H1 (cell line): ENCODE results near the gene CDC42SE2. TPM values are rescaled to one million over a fixed set of nuclear protein-coding genes. Genes with fewer than 3 reads are reported as not detected.

ENCODE experiments used
- CTCF ChIA-PET: fragments of 300-600 bp; sonication (Branson Sonifier 250); formaldehyde crosslinking; loops from one replicate; lab custom pipeline; 2021; ENCODE audit not compliant: partially characterized antibody; lab: Charles Lee
- POLR2A ChIA-PET: fragments of 300-600 bp; sonication (Branson Sonifier 250); formaldehyde crosslinking; loops from one replicate; lab custom pipeline; 2021; ENCODE audit warnings: inconsistent platforms; ENCODE audit not compliant: partially characterized antibody; lab: Charles Lee
- DNase-seq, 2 experiments: peaks; one replicate each; pipeline versions ENCODE4 v3.0.0 to v3.0.0-alpha.2; 2010 to 2022; ENCODE audit warnings: low spot score in 2 of 2, low read depth in 1 of 2, mixed read lengths in 1 of 2
- FAIRE-seq: peaks from 2 replicates; lab custom pipeline; 2011; peaks lifted over from hg19 to GRCh38; lab: Jason Lieb, UNC
- H2AFZ ChIP-seq: 2 replicates; pipeline ENCODE4 v1.8.1; 2012; ENCODE audit warnings: low read length, inconsistent platforms
- H2AK5ac ChIP-seq: 2 replicates; pipeline ENCODE4 v1.6.1; 2013; ENCODE audit warnings: low read depth, low read length
- H2BK120ac ChIP-seq: replicated peaks from 2 replicates; pipeline ENCODE3; 2013; ENCODE audit warnings: low read depth, low read length, inconsistent platforms
- H2BK12ac ChIP-seq: 2 replicates; pipeline ENCODE4 v1.6.1; 2013; ENCODE audit warnings: low read depth, low read length
- H2BK15ac ChIP-seq: 2 replicates; pipeline ENCODE4 v1.6.1; 2013; ENCODE audit warnings: low read length
- H2BK20ac ChIP-seq: 2 replicates; pipeline ENCODE4 v1.6.1; 2013; ENCODE audit warnings: low read length
- H2BK5ac ChIP-seq: 2 replicates; pipeline ENCODE4 v1.6.1; 2013; ENCODE audit warnings: low read depth, low read length
- H3K14ac ChIP-seq: 2 replicates; pipeline ENCODE4 v1.6.1; 2013; ENCODE audit warnings: inconsistent platforms; ENCODE audit not compliant: insufficient read length
- H3K18ac ChIP-seq: 2 replicates; pipeline ENCODE4 v1.6.1; 2013; ENCODE audit warnings: low read length; ENCODE audit errors: extremely low read depth
- H3K23ac ChIP-seq: 2 replicates; pipeline ENCODE4 v1.6.1; 2013; ENCODE audit warnings: inconsistent platforms; ENCODE audit not compliant: insufficient read length
- H3K23me2 ChIP-seq: 2 replicates; pipeline ENCODE4 v1.6.1; 2013; ENCODE audit warnings: low read depth, low read length
- H3K27ac ChIP-seq: 2 replicates; pipeline ENCODE4 v1.6.1; 2011; ENCODE audit warnings: low read depth, low read length, inconsistent platforms
- H3K27me3 ChIP-seq, 4 experiments: replicated peaks in 1 of 4; 1 replicate in 1 of 4; 2 replicates in 3 of 4; pipeline versions ENCODE4 v1.6.1 to v1.8.1; 2011 to 2013; ENCODE audit warnings: low read length in 3 of 4, mild to moderate bottlenecking in 3 of 4, inconsistent platforms in 2 of 4, mixed read lengths in 2 of 4, moderate library complexity in 1 of 4; ENCODE audit not compliant: control insufficient read depth in 3 of 4, insufficient read depth in 3 of 4; ENCODE audit errors: extremely low read depth in 1 of 4
- H3K36me3 ChIP-seq, 4 experiments: 2 replicates each; pipeline versions ENCODE4 v1.6.1 to v1.8.1; 2011 to 2013; ENCODE audit warnings: mild to moderate bottlenecking in 4 of 4, low read length in 3 of 4, moderate library complexity in 2 of 4, control low read depth in 1 of 4, inconsistent platforms in 1 of 4; ENCODE audit not compliant: insufficient read depth in 4 of 4, control insufficient read depth in 2 of 4
- H3K4ac ChIP-seq: replicated peaks from 2 replicates; pipeline ENCODE3; 2013; ENCODE audit warnings: low read length, low read depth, mixed read lengths, inconsistent platforms; ENCODE audit not compliant: insufficient read length
- H3K4me1 ChIP-seq, 4 experiments: replicated peaks in 1 of 4; 1 replicate in 1 of 4; 2 replicates in 3 of 4; pipeline versions ENCODE4 v1.6.1 to v1.8.1; 2011 to 2013; ENCODE audit warnings: low read length in 3 of 4, inconsistent platforms in 2 of 4, mixed read lengths in 1 of 4; ENCODE audit not compliant: insufficient read depth in 4 of 4, control insufficient read depth in 3 of 4
- H3K4me2 ChIP-seq, 2 experiments: 2 replicates each; pipeline versions ENCODE4 v1.6.1 to v1.8.1; 2011 to 2013; ENCODE audit warnings: low read depth in 2 of 2, low read length in 2 of 2, control low read depth in 1 of 2, inconsistent platforms in 1 of 2, mild to moderate bottlenecking in 1 of 2; ENCODE audit not compliant: insufficient read depth in 1 of 2
- H3K4me3 ChIP-seq, 4 experiments: fragments of 200-600, 300-600 bp in 1 of 4; sonication (generic), shearing (Covaris generic), sonication (Bioruptor Twin) in 1 of 4; 2 replicates each; pipeline versions ENCODE4 v1.5.1 to v1.8.1; 2011 to 2016; ENCODE audit warnings: low read length in 4 of 4, low read depth in 3 of 4, control low read depth in 2 of 4, inconsistent platforms in 2 of 4, mild to moderate bottlenecking in 2 of 4, mixed read lengths in 1 of 4, moderate library complexity in 1 of 4; ENCODE audit not compliant: insufficient read depth in 2 of 4; ENCODE audit errors: extremely low read depth in 1 of 4
- H3K56ac ChIP-seq: replicated peaks from 2 replicates; pipeline ENCODE3; 2013; ENCODE audit warnings: low read depth, mild to moderate bottlenecking, mixed read lengths, low read length, inconsistent platforms; ENCODE audit not compliant: insufficient read length
- H3K79me1 ChIP-seq: 2 replicates; pipeline ENCODE4 v1.6.1; 2013; ENCODE audit warnings: low read depth, low read length, control low read depth
- H3K79me2 ChIP-seq, 2 experiments: 2 replicates each; pipeline versions ENCODE4 v1.6.1 to v1.8.1; 2012 to 2013; ENCODE audit warnings: low read length in 2 of 2, mild to moderate bottlenecking in 2 of 2, inconsistent platforms in 1 of 2; ENCODE audit not compliant: insufficient read depth in 2 of 2, control insufficient read depth in 1 of 2
- H3K9ac ChIP-seq, 4 experiments: replicated peaks in 1 of 4; 1 replicate in 1 of 4; 2 replicates in 3 of 4; pipeline versions ENCODE4 v1.6.1 to v1.8.1; 2011 to 2013; ENCODE audit warnings: low read depth in 3 of 4, low read length in 3 of 4, control low read depth in 2 of 4, mild to moderate bottlenecking in 2 of 4, moderate library complexity in 2 of 4, inconsistent platforms in 1 of 4; ENCODE audit errors: extremely low read depth in 1 of 4
- H3K9me3 ChIP-seq, 2 experiments: 2 replicates each; pipeline versions ENCODE4 v1.6.1 to v1.8.1; 2012 to 2013; ENCODE audit warnings: mild to moderate bottlenecking in 2 of 2, moderate library complexity in 2 of 2, control low read depth in 1 of 2, inconsistent platforms in 1 of 2, low read depth in 1 of 2, low read length in 1 of 2, mixed read lengths in 1 of 2; ENCODE audit not compliant: insufficient read depth in 2 of 2
- H4K20me1 ChIP-seq, 2 experiments: replicated peaks in 1 of 2; 2 replicates each; pipeline versions ENCODE3 to v1.8.1; 2011 to 2013; ENCODE audit warnings: inconsistent platforms in 2 of 2, low read length in 2 of 2, mild to moderate bottlenecking in 1 of 2; ENCODE audit not compliant: insufficient read depth in 2 of 2, control insufficient read depth in 1 of 2
- H4K5ac ChIP-seq: 2 replicates; pipeline ENCODE4 v1.6.1; 2013; ENCODE audit warnings: low read length, low read depth, mixed read lengths, inconsistent platforms; ENCODE audit not compliant: insufficient read length
- H4K8ac ChIP-seq: 2 replicates; pipeline ENCODE4 v1.8.0; 2013; ENCODE audit warnings: mild to moderate bottlenecking, moderate library complexity, low read length, inconsistent platforms; ENCODE audit not compliant: insufficient read depth; ENCODE audit errors: extremely low read depth
- H4K91ac ChIP-seq: replicated peaks from 2 replicates; pipeline ENCODE3; 2013; ENCODE audit warnings: low read length, mixed read lengths, inconsistent platforms; ENCODE audit not compliant: insufficient read length
- WGBS, 2 experiments: shearing (Covaris generic) in 1 of 2; methylation state at CpG; one replicate each; pipeline versions ENCODE4 v1.1.6 to v1.1.7; 2013 to 2015; ENCODE audit warnings: low lambda C conversion rate in 2 of 2, mixed read lengths in 2 of 2, inconsistent platforms in 1 of 2, low coverage in 1 of 2, missing lambda C conversion rate in 1 of 2; ENCODE audit not compliant: insufficient replicate concordance in 2 of 2, insufficient coverage in 1 of 2, insufficient read length in 1 of 2; ENCODE audit errors: extremely low coverage in 1 of 2, missing lambda C conversion rate in 1 of 2; 5-methylcytosine and 5-hydroxymethylcytosine counted together
- polyA plus RNA-seq, 7 experiments: library from polyadenylated mRNA; depleted of rRNA in 3 of 7; stranded (reverse) in 5 of 7; unstranded in 2 of 7; fragments of >200 nt in 5 of 7; fragments of 200-250 nt in 2 of 7; gene quantifications; 1 replicate in 5 of 7; 2 replicates in 1 of 7; 4 replicates in 1 of 7; pipeline versions ENCODE4 v1.2.1 to v1.2.3, GENCODE V29; 2011 to 2013; ENCODE audit warnings: missing spikeins in 2 of 7, mixed read lengths in 2 of 7
- total RNA-seq: library from RNA; stranded (reverse); fragmentation: NEBNext Ultra II Directional; extraction: Animal tissue kit (Norgen Biotek cat#: 25700); gene quantifications from 2 replicates; pipeline ENCODE4 v1.2.1, GENCODE V29; 2021

CDC42SE2 gene
- total and polyA plus RNA-seq, 2 of the 8 experiments (the other 6 are each of a cell fraction or from before 2014, with no cell fraction given) = 16.7 to 30.8 TPM

- Histone ChIP-seq H2BK12ac (no peak overlapping the region), H3K79me2 (peaks cover 0 to 31% of the 10 kb centered on the region in 2 experiments; a peak in 3 of 4 replicates)
Observed at GRCh38 chr5:131316026-131316425, 52.2 kb downstream of the CDC42SE2 start.

More at GRCh38 chr5:131316026-131316425, 52.2 kb downstream of the CDC42SE2 start:
- Histone ChIP-seq H3K4me2 (no peak overlapping the region), H3K36me3 (no peaks in the 10 kb centered on the region), H3K4me1 (peaks cover 2 to 6% (median 3%) of the 10 kb centered on the region in 4 experiments; a peak in 5 of 7 replicates), H2AFZ (no peak overlapping the region), H3K18ac (no peak overlapping the region), H4K5ac (no peak overlapping the region), H4K8ac (no peak overlapping the region), H2BK20ac (no peak overlapping the region), H4K91ac (no peak overlapping the region), H3K4me3 (no peak overlapping the region), H3K79me1 (no peaks in the 10 kb centered on the region), H3K56ac (no peak overlapping the region), H2AK5ac (no peak overlapping the region), H3K14ac (no peak overlapping the region), H2BK5ac (no peak overlapping the region), H3K27ac (no peak overlapping the region), H3K23ac (no peak overlapping the region), H2BK120ac (no peak overlapping the region), H4K20me1 (no peaks in the 10 kb centered on the region), H3K9ac (no peak overlapping the region), H3K4ac (no peak overlapping the region), H3K23me2 (no peaks in the 10 kb centered on the region), H3K9me3 (no peaks in the 10 kb centered on the region), H2BK15ac (no peak overlapping the region), H3K27me3 (no peaks in the 10 kb centered on the region)
- WGBS, 2 experiments = 90% methylated on average over 2 of the region's 2 CpGs; no CpG with 5 or more reads in 1 of the 2 experiments
- DNase-seq (no peak), FAIRE-seq (no peak)
- ChIA-PET POLR2A (no interaction called here), CTCF (interaction anchor here (1.4 kb wide), 1 partner anchor 66 kb away, joined by 5 read pairs; no protein-coding TSS in a partner anchor)
